GM12873 (cell line): ENCODE measurements around the gene SLCO4C1.

Experiments
- CTCF ChIP-seq: IDR thresholded peaks from 2 replicates; pipeline ENCODE4 v1.5.1; 2012; ENCODE audit warnings: low read depth, mild to moderate bottlenecking, moderate library complexity, low read length, control low read depth; ENCODE audit not compliant: insufficient read depth; ENCODE audit errors: missing control alignments

Gene SLCO4C1

DNA sequence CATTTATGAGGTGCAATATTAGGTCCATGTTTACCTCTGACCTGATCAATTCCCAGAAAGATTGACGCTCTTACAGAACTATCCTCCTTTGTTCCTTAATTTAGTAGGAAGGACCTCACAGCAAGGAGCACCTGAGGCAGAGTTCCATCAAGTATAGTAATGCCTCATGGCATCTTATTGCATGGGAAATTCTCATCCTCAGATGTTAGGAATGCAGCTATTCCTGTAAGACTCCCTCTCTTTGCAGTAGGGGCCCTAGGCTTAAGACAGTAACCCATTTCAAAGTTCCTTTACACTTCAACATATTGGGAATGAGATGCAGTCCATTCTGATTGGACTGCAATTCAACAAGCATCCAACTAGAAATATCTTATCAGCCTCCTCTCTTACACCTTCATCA is 69.8 kb downstream of the SLCO4C1 start:
- TF ChIP-seq CTCF = no peak

GRCh38 chr5:102223542-102224477 is 72.3 kb downstream of the SLCO4C1 start:
- peak; percentile 51 for TF ChIP-seq CTCF

GRCh38 chr5:102222772-102223171 is 73.3 kb downstream of the SLCO4C1 start:
- no peak for TF ChIP-seq CTCF

GRCh38 chr5:102221949-102222348 is 74.1 kb downstream of the SLCO4C1 start:
- no peak for TF ChIP-seq CTCF

GRCh38 chr5:102218159-102218558 is 77.9 kb downstream of the SLCO4C1 start:
- no peak for TF ChIP-seq CTCF

DNA sequence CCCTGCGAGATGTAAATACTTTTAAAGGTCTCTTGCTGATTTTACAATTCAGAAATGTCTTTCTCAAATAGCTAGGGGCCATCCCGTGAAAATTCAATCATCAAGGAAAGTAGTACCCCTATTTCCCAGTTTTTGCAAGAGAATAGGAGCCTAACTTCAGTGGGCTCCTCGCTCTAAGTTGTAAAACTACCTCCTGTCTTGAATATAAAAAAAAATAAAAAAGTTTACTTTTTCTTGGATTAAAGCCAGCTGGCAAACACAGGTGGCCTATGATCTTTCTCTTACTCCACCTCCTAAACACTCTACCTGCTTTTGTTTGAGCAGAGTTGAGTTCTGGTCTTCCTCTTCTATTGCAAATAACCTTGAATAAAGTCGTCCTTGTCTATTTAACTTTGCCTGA is 79.4 kb downstream of the SLCO4C1 start:
- TF ChIP-seq CTCF = no peak

DNA sequence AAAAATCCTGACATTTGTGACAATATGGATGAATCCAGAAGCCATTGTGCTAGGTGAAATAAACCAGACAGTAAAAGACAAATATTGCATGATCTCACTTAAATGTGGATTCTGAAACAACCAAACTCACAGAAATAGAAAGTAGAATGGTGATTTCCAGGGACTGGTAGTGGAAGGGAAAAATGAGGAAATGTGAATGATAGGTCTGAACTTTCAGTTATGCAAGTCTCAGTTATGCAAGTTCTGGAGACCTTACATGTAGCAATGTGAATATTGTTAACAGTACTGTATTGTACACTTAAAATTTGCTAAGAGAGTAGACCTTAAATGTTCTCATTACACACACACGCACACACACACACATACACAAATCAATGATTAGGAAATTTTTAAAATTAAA is 84.9 kb downstream of the SLCO4C1 start:
- no peak for TF ChIP-seq CTCF
